ENCODE data around the gene SYCE3.

SYCE3 gene

DNA sequence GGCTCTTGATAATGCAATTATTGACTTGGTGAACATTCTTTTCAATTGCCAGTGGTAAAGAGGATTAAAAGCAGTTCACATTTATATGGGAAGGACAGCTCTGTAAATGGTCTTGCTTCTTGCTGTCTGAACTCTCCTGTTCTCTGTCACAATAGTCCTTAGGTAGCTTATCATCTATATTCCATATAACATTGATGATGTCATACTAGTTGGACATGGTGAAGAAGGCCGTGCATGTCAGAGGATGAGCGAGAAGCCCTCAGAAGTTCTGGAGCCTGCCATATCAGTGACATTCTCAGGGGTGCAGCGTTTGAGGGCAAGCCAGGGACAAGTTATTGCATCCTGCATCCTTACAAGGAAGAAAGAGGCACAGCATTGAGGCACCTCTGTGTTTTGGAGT lies 22.5 kb upstream of the SYCE3 start:
- DNase-seq = no peak
- TF ChIP-seq GATA1 (IDR thresholded peaks at IDR 0.05; ENCODE audit: low read depth, low read length) (no peak), POLR2A (IDR thresholded peaks at IDR 0.05; ENCODE audit: low read length) (no peak)

DNA sequence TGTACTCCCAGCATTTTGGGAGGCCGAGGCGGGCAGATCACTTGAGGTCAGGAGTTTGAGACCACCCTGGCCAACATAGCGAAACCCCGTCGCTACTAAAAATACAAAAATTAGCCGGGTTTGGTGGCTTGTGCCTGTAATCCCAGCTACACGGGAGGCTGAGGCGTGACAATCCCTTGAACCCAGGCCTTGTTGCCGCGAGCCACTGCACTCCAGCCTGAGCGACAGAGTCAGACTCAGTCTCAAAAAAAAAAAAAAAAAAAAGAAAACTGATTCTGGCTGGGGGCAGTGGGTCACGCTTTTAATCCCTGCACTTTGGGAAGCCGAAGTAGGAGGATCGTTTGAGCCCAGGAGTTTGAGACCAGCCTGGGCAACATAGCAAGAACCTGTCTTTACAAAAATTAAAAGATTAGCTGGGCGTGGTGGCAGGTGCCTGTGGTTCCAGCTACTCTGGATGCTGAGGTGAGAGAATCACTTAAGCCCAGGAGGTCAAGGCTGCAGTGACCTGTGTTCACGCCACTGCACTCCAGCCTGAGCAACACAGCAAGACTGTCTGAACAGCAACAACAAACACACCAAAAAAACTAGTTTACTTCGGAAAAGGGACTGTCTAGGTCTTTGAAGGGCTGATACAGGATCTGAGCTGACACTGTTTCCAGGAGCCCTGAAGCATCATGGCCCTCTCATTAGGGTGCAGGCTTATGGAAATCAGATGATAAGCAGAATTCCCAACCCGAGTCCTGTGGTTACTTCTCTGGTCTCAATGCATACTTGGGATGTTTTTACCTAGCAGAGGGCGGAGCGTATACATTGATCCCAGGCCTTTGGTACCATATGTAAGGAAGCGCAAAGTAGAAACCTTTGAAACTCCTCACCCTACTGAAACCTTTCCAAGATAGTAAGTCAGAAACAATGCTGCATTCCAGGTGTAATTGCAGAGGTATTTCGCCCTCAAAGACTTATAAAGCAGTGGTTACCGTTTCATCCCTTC lies 21.7 kb upstream of the SYCE3 start:
- TF ChIP-seq POLR2A (IDR thresholded peaks at IDR 0.05; ENCODE audit: low read length) (no peak), GATA1 (IDR thresholded peaks at IDR 0.05; ENCODE audit: low read depth, low read length) (no peak)
- no peak for DNase-seq

DNA sequence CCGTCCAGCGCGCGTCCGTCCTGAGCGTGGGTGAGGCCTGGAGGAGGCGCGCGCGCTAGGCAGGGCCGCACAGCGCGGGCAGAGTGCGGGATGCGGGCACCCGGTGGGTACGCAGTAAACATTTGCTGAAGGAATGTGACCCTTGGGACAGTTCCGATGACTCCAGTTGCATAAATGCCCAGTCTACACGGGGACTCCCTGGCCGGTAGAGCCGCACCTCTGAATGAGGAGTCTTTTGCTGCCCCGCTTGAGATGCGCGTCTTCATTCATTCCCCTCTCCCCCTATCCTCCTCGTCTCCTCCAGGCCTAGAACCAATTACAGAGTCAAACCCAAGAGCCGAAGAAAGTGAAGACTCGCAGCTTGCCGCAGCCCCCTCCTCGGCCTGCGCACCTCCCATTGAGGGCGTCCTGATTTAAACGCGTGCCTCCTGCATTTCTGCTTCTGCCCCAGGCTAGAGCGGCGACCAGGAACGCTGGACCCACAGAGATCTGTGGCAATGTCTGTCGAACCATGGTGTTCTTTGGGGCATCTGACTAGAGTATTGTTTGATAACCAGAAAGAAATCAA lies 20.7 kb upstream of the SYCE3 start:
- no peak for DNase-seq
- no peak for TF ChIP-seq GATA1 (IDR thresholded peaks at IDR 0.05; ENCODE audit: low read depth, low read length)
- peak; percentile 5 for TF ChIP-seq POLR2A (IDR thresholded peaks at IDR 0.05; ENCODE audit: low read length)

GRCh38 chr22:50582493-50583293 lies 20.0 kb upstream of the SYCE3 start, which contains the start of gene CHKB:
Gene CHKB, minus strand, starts transcription at chr22:50582849. Its CDS starts 68 bp downstream, at chr22:50582781.
- DNase-seq = peak; percentile 97 to 98
- no peak for TF ChIP-seq GATA1 (IDR thresholded peaks at IDR 0.05; ENCODE audit: low read depth, low read length)
- TF ChIP-seq POLR2A (IDR thresholded peaks at IDR 0.05; ENCODE audit: low read length) = peak; percentile 80

DNA sequence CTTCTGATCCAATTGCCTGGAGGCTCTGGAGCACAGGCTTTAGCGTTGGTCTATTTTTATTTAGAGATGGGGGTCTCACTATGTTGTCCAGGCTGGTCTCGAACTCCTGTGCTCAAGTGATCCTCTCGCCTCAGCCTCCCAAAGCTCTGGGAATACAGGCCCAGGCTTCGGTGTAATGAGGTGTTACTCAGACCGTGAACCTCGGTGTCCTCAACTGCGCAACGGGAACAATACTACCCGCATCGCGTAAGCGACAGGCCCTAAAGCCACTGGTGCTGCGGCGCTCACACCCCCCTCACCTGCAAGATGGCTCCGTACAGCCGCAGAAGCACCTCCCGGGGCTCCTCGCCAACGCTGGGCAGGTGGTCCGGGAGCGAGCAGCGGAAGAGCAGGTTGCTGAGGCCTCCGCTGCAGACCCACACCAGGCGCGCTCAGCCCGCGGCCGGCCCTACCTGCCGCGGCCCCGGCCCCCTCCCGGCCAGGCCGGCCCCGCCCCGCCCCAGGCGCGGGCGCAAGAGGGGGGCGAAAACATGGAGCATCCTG lies 19.3 kb upstream of the SYCE3 start:
- peak in 1 of 2 experiments; percentile 65 for DNase-seq
- TF ChIP-seq POLR2A (IDR thresholded peaks at IDR 0.05; ENCODE audit: low read length) (no peak), GATA1 (IDR thresholded peaks at IDR 0.05; ENCODE audit: low read depth, low read length) (no peak)

DNA sequence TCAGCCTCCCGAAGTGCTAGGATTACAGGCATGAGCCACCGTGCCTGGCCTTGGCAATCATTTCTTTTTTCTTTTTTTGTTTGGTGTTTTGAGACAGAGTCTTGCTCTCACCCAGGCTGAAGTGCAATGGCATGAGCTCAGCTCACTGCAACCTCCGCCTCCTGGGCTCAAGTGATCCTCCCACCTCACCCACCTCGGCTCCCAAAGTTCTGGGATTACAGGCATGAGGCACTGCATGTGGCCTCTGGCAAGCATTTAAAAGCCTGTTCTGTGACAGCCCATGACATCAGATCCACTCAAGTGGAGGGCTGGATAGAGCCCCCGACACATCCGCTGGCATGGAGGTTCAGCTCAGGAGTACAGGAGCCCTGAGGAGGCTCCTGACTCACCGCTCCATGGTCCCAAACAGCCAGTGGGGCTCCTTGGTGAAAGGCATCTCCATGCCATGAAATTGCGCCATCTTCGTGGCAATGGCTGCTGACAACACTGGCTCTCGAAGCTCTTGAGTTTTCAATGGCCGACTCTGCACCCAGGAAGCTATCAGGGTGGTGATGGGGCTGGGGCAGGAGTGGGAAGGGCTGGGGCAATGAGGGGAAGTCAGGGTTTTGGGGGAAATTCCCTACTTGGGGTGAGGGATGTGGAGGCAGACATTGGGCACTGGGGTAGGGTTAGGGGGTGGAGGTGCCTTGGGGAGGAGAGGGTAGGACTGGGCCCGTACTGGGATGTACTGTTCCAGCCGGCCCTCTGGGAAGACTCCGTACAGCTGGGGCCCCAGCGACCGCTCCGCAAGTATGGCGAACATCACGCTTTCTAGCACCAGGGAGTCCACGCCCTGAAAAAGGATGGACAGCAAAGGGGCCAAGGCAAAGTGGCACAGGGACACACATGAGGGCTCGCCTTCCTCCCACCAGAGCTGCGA lies 18.6 kb upstream of the SYCE3 start:
- no peak for TF ChIP-seq GATA1 (IDR thresholded peaks at IDR 0.05; ENCODE audit: low read depth, low read length)
- no peak for TF ChIP-seq POLR2A (IDR thresholded peaks at IDR 0.05; ENCODE audit: low read length)
- no peak for DNase-seq

- TF ChIP-seq POLR2A (IDR thresholded peaks at IDR 0.05; ENCODE audit: low read length) (no peak), GATA1 (IDR thresholded peaks at IDR 0.05; ENCODE audit: low read depth, low read length) (no peak)
Observed at GRCh38 chr22:50579752-50580151, 17.0 kb upstream of the SYCE3 start.

GRCh38 chr22:50578776-50579310 lies 16.1 kb upstream of the SYCE3 start:
- no peak for DNase-seq
- TF ChIP-seq GATA1 (IDR thresholded peaks at IDR 0.05; ENCODE audit: low read depth, low read length) (no peak), POLR2A (IDR thresholded peaks at IDR 0.05; ENCODE audit: low read length) (no peak)

More at GRCh38 chr22:50579752-50580151, 17.0 kb upstream of the SYCE3 start:
- no peak for DNase-seq

DNA sequence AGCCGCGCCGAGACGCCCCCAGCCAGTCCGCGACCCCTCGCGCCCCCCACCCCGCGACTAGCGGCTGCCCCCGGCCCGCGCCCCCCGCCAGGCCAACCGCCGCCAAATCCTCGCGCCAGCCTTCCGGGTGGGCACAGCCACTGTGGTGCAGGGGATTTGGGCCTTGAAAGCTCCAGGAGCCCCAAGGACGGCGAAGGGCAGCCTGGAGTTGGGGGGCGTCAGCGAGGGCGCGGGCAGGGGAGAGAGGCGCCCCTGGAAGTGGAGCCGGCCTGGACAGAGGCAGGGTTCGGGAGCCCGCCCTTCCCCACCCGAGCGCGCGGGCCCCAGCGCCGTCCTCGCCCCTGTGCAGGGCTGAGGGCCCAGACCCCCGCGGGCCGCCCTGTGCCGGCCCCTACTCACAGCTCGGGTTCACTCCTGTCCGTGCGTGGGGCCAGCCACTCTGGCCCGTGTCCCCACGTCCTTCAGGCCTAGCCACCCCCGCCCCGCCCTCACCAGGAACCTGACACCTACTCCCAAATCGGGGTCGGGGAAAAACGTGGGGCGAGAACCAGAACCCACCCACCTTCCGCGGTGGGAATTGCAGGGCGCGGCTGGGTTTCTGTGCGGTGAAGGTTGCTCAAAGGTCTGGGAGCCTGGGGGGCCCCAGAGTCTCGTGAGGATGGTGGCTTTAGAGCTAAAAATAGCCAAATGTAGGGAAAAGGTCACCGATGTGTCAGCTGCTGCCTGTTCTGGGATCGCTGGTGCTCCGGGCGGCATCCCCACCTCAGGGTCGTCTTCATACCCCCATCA lies 15.5 kb upstream of the SYCE3 start, which contains the start of gene CPT1B:
TSS of gene CPT1B (minus strand) at position 441 of the 789 bp plus-strand sequence. CDS start 512 bp downstream, outside the sequence.
- TF ChIP-seq GATA1 (IDR thresholded peaks at IDR 0.05; ENCODE audit: low read depth, low read length) = no peak
- TF ChIP-seq POLR2A (IDR thresholded peaks at IDR 0.05; ENCODE audit: low read length) = no peak
- no peak for DNase-seq

DNA sequence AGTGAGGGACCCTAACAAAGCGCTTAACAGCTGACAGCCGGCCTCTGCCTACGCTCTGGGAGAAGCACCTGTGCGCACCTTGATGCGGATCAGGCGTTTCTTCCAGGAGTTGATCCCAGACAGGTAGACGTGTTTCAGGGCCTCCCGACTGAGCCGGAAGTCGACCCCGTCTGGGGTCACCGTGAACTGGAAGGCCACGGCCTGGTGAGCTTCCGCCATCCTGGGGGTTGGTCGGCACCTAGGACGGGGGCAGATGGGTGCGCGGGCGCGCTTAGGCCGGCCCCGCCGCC lies 14.9 kb upstream of the SYCE3 start:
- TF ChIP-seq POLR2A (IDR thresholded peaks at IDR 0.05; ENCODE audit: low read length) (no peak), GATA1 (IDR thresholded peaks at IDR 0.05; ENCODE audit: low read depth, low read length) (no peak)
- no peak for DNase-seq

GRCh38 chr22:50576806-50577696 lies 14.3 kb upstream of the SYCE3 start:
- TF ChIP-seq GATA1 (IDR thresholded peaks at IDR 0.05; ENCODE audit: low read depth, low read length) (no peak), POLR2A (IDR thresholded peaks at IDR 0.05; ENCODE audit: low read length) (no peak)
- no peak for DNase-seq

Data from erythroblast (primary cell).